ENCODE data around the gene SAP30.

DNA sequence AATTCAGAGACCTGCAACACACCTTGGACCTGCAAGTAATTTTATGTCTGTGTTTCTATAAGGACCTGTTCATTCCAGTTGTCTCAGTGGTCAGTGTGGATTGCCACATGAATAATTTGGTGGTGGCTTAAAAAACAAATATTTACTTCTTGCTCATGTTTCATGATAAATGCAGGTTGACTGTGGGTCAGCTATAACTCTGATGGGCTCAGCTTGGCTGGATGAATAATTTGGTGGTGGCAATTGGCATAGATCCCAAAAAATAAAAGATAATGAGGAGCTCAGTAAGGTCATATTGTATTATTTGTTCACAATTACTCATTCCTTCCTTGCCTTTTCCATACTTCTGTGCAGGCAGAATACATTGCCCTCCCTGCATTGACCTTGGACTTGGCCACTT, 47.1 kb downstream of the SAP30 start:
- TF ChIP-seq, protein P1, sequence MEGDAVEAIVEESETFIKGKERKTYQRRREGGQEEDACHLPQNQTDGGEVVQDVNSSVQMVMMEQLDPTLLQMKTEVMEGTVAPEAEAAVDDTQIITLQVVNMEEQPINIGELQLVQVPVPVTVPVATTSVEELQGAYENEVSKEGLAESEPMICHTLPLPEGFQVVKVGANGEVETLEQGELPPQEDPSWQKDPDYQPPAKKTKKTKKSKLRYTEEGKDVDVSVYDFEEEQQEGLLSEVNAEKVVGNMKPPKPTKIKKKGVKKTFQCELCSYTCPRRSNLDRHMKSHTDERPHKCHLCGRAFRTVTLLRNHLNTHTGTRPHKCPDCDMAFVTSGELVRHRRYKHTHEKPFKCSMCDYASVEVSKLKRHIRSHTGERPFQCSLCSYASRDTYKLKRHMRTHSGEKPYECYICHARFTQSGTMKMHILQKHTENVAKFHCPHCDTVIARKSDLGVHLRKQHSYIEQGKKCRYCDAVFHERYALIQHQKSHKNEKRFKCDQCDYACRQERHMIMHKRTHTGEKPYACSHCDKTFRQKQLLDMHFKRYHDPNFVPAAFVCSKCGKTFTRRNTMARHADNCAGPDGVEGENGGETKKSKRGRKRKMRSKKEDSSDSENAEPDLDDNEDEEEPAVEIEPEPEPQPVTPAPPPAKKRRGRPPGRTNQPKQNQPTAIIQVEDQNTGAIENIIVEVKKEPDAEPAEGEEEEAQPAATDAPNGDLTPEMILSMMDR (IDR thresholded peaks at IDR 0.05; ENCODE audit: poor library complexity): no peak
- no peak for TF ChIP-seq EZH2 (IDR thresholded peaks at IDR 0.05; ENCODE audit: borderline replicate concordance)
